NT2/D1 (cell line): ENCODE measurements around the gene NT5E.

Experiments used
- SUZ12 ChIP-seq: IDR thresholded peaks from 2 replicates; pipeline ENCODE4 v1.6.1; 2011; ENCODE audit not compliant: insufficient read length, insufficient read depth; ENCODE audit errors: extremely low read depth
- YY1 ChIP-seq: IDR thresholded peaks from 2 replicates; pipeline ENCODE4 v1.6.1; 2011; ENCODE audit not compliant: insufficient read length, insufficient read depth

DNA sequence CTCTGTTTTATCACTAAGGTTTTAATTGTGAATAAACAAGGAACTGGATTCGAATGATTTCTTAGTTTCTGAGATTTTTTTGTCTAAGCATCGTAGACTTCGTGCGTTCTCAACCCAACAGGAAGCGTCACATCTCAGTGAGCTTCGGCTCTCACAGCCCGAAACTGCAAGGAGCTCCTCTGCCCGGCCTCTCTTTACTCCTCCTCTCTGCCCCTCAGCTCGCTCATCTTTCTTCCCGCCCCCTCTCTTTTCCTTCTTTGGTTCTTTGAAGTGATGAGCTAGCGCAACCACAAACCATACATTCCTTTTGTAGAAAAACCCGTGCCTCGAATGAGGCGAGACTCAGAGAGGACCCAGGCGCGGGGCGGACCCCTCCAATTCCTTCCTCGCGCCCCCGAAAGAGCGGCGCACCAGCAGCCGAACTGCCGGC, 480 bp upstream of the NT5E start:
- no peak for TF ChIP-seq YY1
- TF ChIP-seq SUZ12, result no peak
